T-helper 9 cell (primary cell): ENCODE data around the gene IGLL5.

Source experiments
- DNase-seq: peaks from one replicate; pipeline ENCODE4 v3.0.0-alpha.2; 2020

Gene IGLL5

GRCh38 chr22:22941831-22942510, 54.4 kb downstream of the IGLL5 start:
- DNase-seq: no peak

- DNase-seq: peak; percentile 78
Observed at GRCh38 chr22:22942511-22943329, 55.1 kb downstream of the IGLL5 start.

GRCh38 chr22:22943521-22944267, 56.1 kb downstream of the IGLL5 start:
- DNase-seq: no peak

- DNase-seq: no peak
Observed at GRCh38 chr22:22944268-22944985, 56.8 kb downstream of the IGLL5 start.

- no peak for DNase-seq
Observed at GRCh38 chr22:22945195-22945594, 57.6 kb downstream of the IGLL5 start.
